PC-3 (cell line): ENCODE data around the gene RABGAP1L.

ENCODE experiments used
- EZH2 ChIP-seq: fragments of 300-600 bp; sonication (generic); IDR thresholded peaks from one replicate; pipeline ENCODE4 v1.6.1; 2017; ENCODE audit warnings: antibody characterized with exemption, mild to moderate bottlenecking, low read length; ENCODE audit not compliant: unreplicated experiment
- EZH2phosphoT487 ChIP-seq: fragments of 300-600 bp; sonication (generic); IDR thresholded peaks from 2 replicates; pipeline ENCODE4 v1.6.1; 2018; ENCODE audit warnings: mild to moderate bottlenecking, antibody characterized with exemption, low read length, borderline replicate concordance
- TF ChIP-seq, protein P1 (sequence below): fragments of 300-600 bp; sonication (generic); conservative IDR thresholded peaks from 2 replicates; pipeline ENCODE4 v1.5.1; 2017; ENCODE audit warnings: antibody characterized with exemption, low read depth, mild to moderate bottlenecking, low read length

- TF ChIP-seq EZH2phosphoT487 (no peak), EZH2 (no peak)
- TF ChIP-seq, protein P1, sequence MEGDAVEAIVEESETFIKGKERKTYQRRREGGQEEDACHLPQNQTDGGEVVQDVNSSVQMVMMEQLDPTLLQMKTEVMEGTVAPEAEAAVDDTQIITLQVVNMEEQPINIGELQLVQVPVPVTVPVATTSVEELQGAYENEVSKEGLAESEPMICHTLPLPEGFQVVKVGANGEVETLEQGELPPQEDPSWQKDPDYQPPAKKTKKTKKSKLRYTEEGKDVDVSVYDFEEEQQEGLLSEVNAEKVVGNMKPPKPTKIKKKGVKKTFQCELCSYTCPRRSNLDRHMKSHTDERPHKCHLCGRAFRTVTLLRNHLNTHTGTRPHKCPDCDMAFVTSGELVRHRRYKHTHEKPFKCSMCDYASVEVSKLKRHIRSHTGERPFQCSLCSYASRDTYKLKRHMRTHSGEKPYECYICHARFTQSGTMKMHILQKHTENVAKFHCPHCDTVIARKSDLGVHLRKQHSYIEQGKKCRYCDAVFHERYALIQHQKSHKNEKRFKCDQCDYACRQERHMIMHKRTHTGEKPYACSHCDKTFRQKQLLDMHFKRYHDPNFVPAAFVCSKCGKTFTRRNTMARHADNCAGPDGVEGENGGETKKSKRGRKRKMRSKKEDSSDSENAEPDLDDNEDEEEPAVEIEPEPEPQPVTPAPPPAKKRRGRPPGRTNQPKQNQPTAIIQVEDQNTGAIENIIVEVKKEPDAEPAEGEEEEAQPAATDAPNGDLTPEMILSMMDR, result no peak
These were observed 551.8 kb downstream of the RABGAP1L start for GRCh38 chr1:174710868-174711845.
